IMR-90 (cell line): ENCODE data around the gene GBP6. TPM values are rescaled to one million over a fixed set of nuclear protein-coding genes. Genes with fewer than 3 reads are reported as not detected.

Experiments used
- ATAC-seq: fragments of 200-7000 bp; cut with Tn5 transposase; 2 replicates; pipeline ENCODE4 v1.9.1; 2020; ENCODE audit warnings: low read depth, mild to moderate bottlenecking, moderate library complexity
- BruUV-seq: library from RNA; stranded (reverse); fragments of 400-500 nt; replicated peaks from 2 replicates; lab custom pipeline; 2021; lab: Mats Ljungman, UMichigan
- CTCF ChIA-PET: fragments of 300-600 bp; formaldehyde crosslinking; extraction: SDS; loops from one replicate; lab custom pipeline; 2021; ENCODE audit warnings: antibody characterized with exemption; lab: Yijun Ruan, JAX
- POLR2A ChIA-PET: fragments of 300-600 bp; sonication (Branson Sonifier 250); formaldehyde crosslinking; loops from one replicate; lab custom pipeline; 2022; ENCODE audit warnings: antibody characterized with exemption; ENCODE audit not compliant: unreplicated experiment; lab: Charles Lee
- DNase-seq: peaks from one replicate; pipeline ENCODE4 v3.0.0; 2013
- H2AFZ ChIP-seq: replicated peaks from 2 replicates; pipeline ENCODE3; 2013; ENCODE audit warnings: low read length, mild to moderate bottlenecking; ENCODE audit not compliant: poor library complexity
- H2AK5ac ChIP-seq: 2 replicates; pipeline ENCODE4 v1.6.1; 2013; ENCODE audit warnings: low read depth, low read length, inconsistent platforms
- H2AK9ac ChIP-seq: replicated peaks from 2 replicates; pipeline ENCODE3; 2013; ENCODE audit warnings: mild to moderate bottlenecking, low read depth, low read length, moderate library complexity; ENCODE audit not compliant: poor library complexity
- H2BK120ac ChIP-seq: 2 replicates; pipeline ENCODE4 v1.6.1; 2013; ENCODE audit warnings: low read depth, low read length, inconsistent platforms
- H2BK15ac ChIP-seq: 3 replicates; pipeline ENCODE4 v1.6.1; 2013; ENCODE audit warnings: low read depth, low read length, inconsistent platforms
- H2BK20ac ChIP-seq: 2 replicates; pipeline ENCODE4 v1.6.1; 2013; ENCODE audit warnings: low read depth, mild to moderate bottlenecking, inconsistent platforms, low read length, moderate library complexity
- H2BK5ac ChIP-seq: 2 replicates; pipeline ENCODE4 v1.6.1; 2013; ENCODE audit warnings: mild to moderate bottlenecking, low read depth, low read length, inconsistent platforms; ENCODE audit not compliant: poor library complexity, severe bottlenecking
- H3K14ac ChIP-seq: replicated peaks from 2 replicates; pipeline ENCODE4 v1.6.1; 2013; ENCODE audit warnings: low read depth, low read length, inconsistent platforms
- H3K18ac ChIP-seq: 2 replicates; pipeline ENCODE4 v1.6.1; 2013; ENCODE audit warnings: low read depth, low read length, control low read depth
- H3K23ac ChIP-seq: 2 replicates; pipeline ENCODE4 v1.6.1; 2013; ENCODE audit warnings: low read depth, low read length, inconsistent platforms
- H3K27ac ChIP-seq: 2 replicates; pipeline ENCODE4 v1.5.1; 2013; ENCODE audit warnings: mild to moderate bottlenecking, control low read depth, low read length; ENCODE audit not compliant: insufficient read depth
- H3K27me3 ChIP-seq: 2 replicates; pipeline ENCODE4 v1.6.1; 2013; ENCODE audit warnings: low read length; ENCODE audit not compliant: control insufficient read depth, insufficient read depth
- H3K36me3 ChIP-seq: 2 replicates; pipeline ENCODE4 v1.6.1; 2013; ENCODE audit warnings: low read length, mixed read lengths; ENCODE audit not compliant: control insufficient read depth, insufficient read depth
- H3K4ac ChIP-seq: 2 replicates; pipeline ENCODE4 v1.6.1; 2013; ENCODE audit warnings: low read depth, low read length, inconsistent platforms
- H3K4me1 ChIP-seq: 2 replicates; pipeline ENCODE4 v1.6.1; 2013; ENCODE audit warnings: low read length, mixed read lengths; ENCODE audit not compliant: control insufficient read depth, insufficient read depth
- H3K4me2 ChIP-seq: 2 replicates; pipeline ENCODE4 v1.6.1; 2013; ENCODE audit warnings: low read depth, mild to moderate bottlenecking, control low read depth, low read length, moderate library complexity
- H3K4me3 ChIP-seq: 2 replicates; pipeline ENCODE4 v1.5.1; 2013; ENCODE audit warnings: low read depth, mild to moderate bottlenecking, control low read depth, low read length, moderate library complexity; ENCODE audit not compliant: insufficient read depth
- H3K56ac ChIP-seq: 2 replicates; pipeline ENCODE4 v1.6.1; 2013; ENCODE audit warnings: low read length, inconsistent platforms; ENCODE audit not compliant: insufficient read depth; ENCODE audit errors: extremely low read depth
- H3K79me1 ChIP-seq, 2 experiments: 2 replicates each; pipeline ENCODE4 v1.6.1; 2013; ENCODE audit warnings: low read length in 2 of 2, inconsistent platforms in 1 of 2, low read depth in 1 of 2
- H3K9ac ChIP-seq: 2 replicates; pipeline ENCODE4 v1.6.1; 2013; ENCODE audit warnings: low read depth, low read length, control low read depth
- H3K9me1 ChIP-seq: 2 replicates; pipeline ENCODE4 v1.6.1; 2013; ENCODE audit warnings: low read length, inconsistent platforms; ENCODE audit not compliant: insufficient read depth
- H3K9me3 ChIP-seq: 2 replicates; pipeline ENCODE4 v1.6.1; 2013; ENCODE audit warnings: low read length; ENCODE audit not compliant: control insufficient read depth, insufficient read depth
- H4K20me1 ChIP-seq: 2 replicates; pipeline ENCODE4 v1.6.1; 2013; ENCODE audit warnings: low read length, inconsistent platforms; ENCODE audit not compliant: insufficient read depth
- H4K5ac ChIP-seq: 2 replicates; pipeline ENCODE4 v1.6.1; 2013; ENCODE audit warnings: mild to moderate bottlenecking, low read depth, low read length, control low read depth
- H4K8ac ChIP-seq, 2 experiments: 2 replicates each; pipeline ENCODE4 v1.6.1; 2013; ENCODE audit warnings: low read depth in 2 of 2, low read length in 2 of 2, control low read depth in 1 of 2, inconsistent platforms in 1 of 2
- H4K91ac ChIP-seq: 2 replicates; pipeline ENCODE4 v1.6.1; 2013; ENCODE audit warnings: low read depth, low read length, inconsistent platforms; ENCODE audit not compliant: insufficient read depth
- BHLHE40 ChIP-seq: fragments of 150-350 bp; IDR thresholded peaks from 2 replicates; pipeline ENCODE4 v1.6.1; 2016; ENCODE audit warnings: mild to moderate bottlenecking, low read depth, low read length
- CHD1 ChIP-seq: IDR thresholded peaks from 2 replicates; pipeline ENCODE4 v1.6.1; 2012; ENCODE audit warnings: low read depth, low read length, improper control_type of control experiment
- ELK1 ChIP-seq: fragments of 150-350 bp; IDR thresholded peaks from 2 replicates; pipeline ENCODE4 v1.6.1; 2016; ENCODE audit warnings: low read depth, mild to moderate bottlenecking, low read length, moderate library complexity, borderline replicate concordance
- POLR2A ChIP-seq: IDR thresholded peaks from 2 replicates; pipeline ENCODE4 v1.6.1; 2012; ENCODE audit warnings: mild to moderate bottlenecking, low read depth, low read length
- WGBS, 2 experiments: methylation state at CpG; one replicate each; pipeline versions ENCODE4 v1.1.5 to v1.1.7; 2013; ENCODE audit warnings: missing lambda C conversion rate in 2 of 2; ENCODE audit not compliant: insufficient read length in 1 of 2; ENCODE audit errors: extremely low coverage in 2 of 2; 5-methylcytosine and 5-hydroxymethylcytosine counted together
- dilution Hi-C: fragments of 300-500 bp; cut with HindIII; formaldehyde crosslinking; loops from one replicate; pipeline ENCODE4 v1.14.3; 2018; ENCODE audit warnings: low sequenced_read_pairs; ENCODE audit not compliant: unreplicated experiment
- in situ Hi-C: fragments of 300-500 bp; cut with MboI; formaldehyde crosslinking; loops from 3 replicates; pipeline ENCODE4 v1.14.3; 2019; ENCODE audit warnings: low sequenced_read_pairs, inconsistent platforms, mixed read lengths
- intact Hi-C: fragments of 100-400 bp; cut with micrococcal nuclease; formaldehyde crosslinking; loops from 2 replicates; pipeline ENCODE4 v1.10.0; 2022
- polyA plus RNA-seq, 3 experiments: library from polyadenylated mRNA; depleted of rRNA; stranded (reverse); fragments of >200 nt; gene quantifications; 2 replicates each; pipeline ENCODE4 v1.2.3, GENCODE V29; 2012; ENCODE audit warnings: low replicate concordance in 1 of 3
- total RNA-seq: library from RNA; depleted of rRNA; stranded (reverse); fragments of >200 nt; gene quantifications from 2 replicates; pipeline ENCODE4 v1.2.3, GENCODE V29; 2012

Gene GBP6
- total and polyA plus RNA-seq, 2 of the 4 experiments (the other 2 are of a cell fraction) = not detected

- Histone ChIP-seq H2BK15ac (no peak overlapping the region), H3K36me3 (no peaks in the 10 kb centered on the region), H3K4me2 (no peak overlapping the region), H3K18ac (no peak overlapping the region), H3K9ac (no peak overlapping the region), H3K4me1 (no peaks in the 10 kb centered on the region), H2AK9ac (no peak overlapping the region), H3K27me3 (no peaks in the 10 kb centered on the region), H2AFZ (no peak overlapping the region), H2AK5ac (no peak overlapping the region), H3K23ac (no peak overlapping the region), H3K9me3 (no peaks in the 10 kb centered on the region), H4K91ac (no peak overlapping the region), H3K14ac (no peak overlapping the region), H3K9me1 (no peaks in the 10 kb centered on the region), H3K4me3 (no peak overlapping the region), H2BK5ac (no peak overlapping the region), H3K27ac (no peak overlapping the region), H3K4ac (no peak overlapping the region), H3K79me1 (no peaks in the 10 kb centered on the region), H3K56ac (no peak overlapping the region), H4K20me1 (no peaks in the 10 kb centered on the region), H2BK20ac (no peak overlapping the region), H4K8ac (no peak overlapping the region), H2BK120ac (no peak overlapping the region), H4K5ac (no peak overlapping the region)
- no peak for ATAC-seq
- in situ Hi-C loops = no loop called here
- intact Hi-C loops = loop anchor here (5.0 kb wide), 1 partner anchor 677 kb away; no protein-coding TSS in a partner anchor
- 13% methylated on average over 1 of the region's 3 CpGs; no CpG with 5 or more reads in 1 of the 2 experiments for WGBS, 2 experiments
- POLR2A ChIA-PET = no interaction called here
- DNase-seq = no peak
- dilution Hi-C loops = no loop called here
- no peak for TF ChIP-seq ELK1
- TF ChIP-seq POLR2A = no peak
- TF ChIP-seq CHD1 = no peak
- TF ChIP-seq BHLHE40 = no peak
- CTCF ChIA-PET = no interaction called here
- BruUV-seq = no TSS peak
Observed at GRCh38 chr1:89394851-89395250, 31.0 kb downstream of the GBP6 start.
